ENCODE results near the gene RIMOC1.
"Not testable (repeated sequence)": the region's sequence is repeated elsewhere in the genome, so short reads cannot be mapped to it uniquely, and the experiment has no call there.

The RIMOC1 gene

GRCh38 chr5:41892031-41892430 lies 12.1 kb upstream of the RIMOC1 start:
- no peak for DNase-seq

- DNase-seq: no peak
Measured at GRCh38 chr5:41893074-41893851, 10.9 kb upstream of the RIMOC1 start.

GRCh38 chr5:41896230-41896629 lies 7.9 kb upstream of the RIMOC1 start:
- no peak for DNase-seq

GRCh38 chr5:41903382-41903891 lies 707 bp upstream of the RIMOC1 start:
- DNase-seq: no peak

- no peak for DNase-seq
Measured at GRCh38 chr5:41906151-41906550, 2.0 kb downstream of the RIMOC1 start.

GRCh38 chr5:41908374-41909079 lies 4.4 kb downstream of the RIMOC1 start:
- peak; percentile 76 for DNase-seq

- DNase-seq: no peak
Measured at GRCh38 chr5:41918105-41918504, 14.0 kb downstream of the RIMOC1 start.

- peak; percentile 9 for DNase-seq
Measured at GRCh38 chr5:41921166-41921565, 17.0 kb downstream of the RIMOC1 start.

- DNase-seq: peak; percentile 66
Measured at GRCh38 chr5:41921874-41922273, 17.7 kb downstream of the RIMOC1 start.

- no peak for DNase-seq
Measured at GRCh38 chr5:41924526-41924871, 20.4 kb downstream of the RIMOC1 start.

- DNase-seq: peak; percentile 80
Measured at GRCh38 chr5:41924872-41925554, 20.9 kb downstream of the RIMOC1 start, which contains the start of gene FBXO4. TSS of gene FBXO4 (plus strand) at chr5:41925281. CDS start at chr5:41925310, 29 bp downstream.

- DNase-seq: peak; percentile 34
Measured at GRCh38 chr5:41925555-41925951, 21.4 kb downstream of the RIMOC1 start.

GRCh38 chr5:41927604-41928003 lies 23.5 kb downstream of the RIMOC1 start:
- no peak for DNase-seq

GRCh38 chr5:41929035-41929434 lies 24.9 kb downstream of the RIMOC1 start:
- DNase-seq: no peak

- DNase-seq: no peak
Measured at GRCh38 chr5:41932770-41933169, 28.6 kb downstream of the RIMOC1 start.

- no peak for DNase-seq
Measured at GRCh38 chr5:41935544-41935943, 31.4 kb downstream of the RIMOC1 start.

GRCh38 chr5:41940641-41941040 lies 36.5 kb downstream of the RIMOC1 start:
- peak; percentile 0 for DNase-seq

GRCh38 chr5:41945332-41945955 lies 41.3 kb downstream of the RIMOC1 start:
- not testable (repeated sequence) for DNase-seq

GRCh38 chr5:41951224-41951623 lies 47.1 kb downstream of the RIMOC1 start:
- no peak for DNase-seq
